Occipital lobe (tissue), 2 donors: Measurements from ENCODE around the gene CENPQ. TPM values are rescaled to one million over a fixed set of nuclear protein-coding genes. Genes with fewer than 3 reads are reported as not detected.

Source experiments
- DNase-seq: peaks from one replicate; lab custom pipeline; 2025; lab: John Stamatoyannopoulos, UW
- total RNA-seq: library from RNA; depleted of rRNA; stranded (reverse); fragments of >200 nt; gene quantifications from one replicate; pipeline ENCODE4 v1.2.3, GENCODE V29; 2014

The CENPQ gene
- total RNA-seq, 1 donor from 2014 or later = 5.6 TPM

DNA sequence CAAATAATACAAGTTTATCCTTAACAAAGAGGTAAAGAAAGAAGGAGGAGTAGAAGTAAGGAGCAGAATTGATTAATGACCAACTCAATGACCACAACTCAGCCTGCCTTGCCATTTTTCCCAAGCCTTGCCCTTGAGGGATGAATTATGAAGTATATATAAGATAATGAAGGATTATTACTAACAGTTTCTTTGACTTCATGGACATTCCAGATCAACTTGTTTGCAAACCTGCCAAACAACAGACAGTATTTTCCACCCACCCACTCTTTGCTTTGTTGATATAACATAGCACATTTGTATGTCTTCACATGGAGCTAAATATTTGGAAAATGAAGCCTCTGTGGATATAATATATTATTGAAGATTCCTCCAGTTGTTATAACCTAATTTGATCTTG, 77.4 kb downstream of the CENPQ start:
- no peak for DNase-seq

DNA sequence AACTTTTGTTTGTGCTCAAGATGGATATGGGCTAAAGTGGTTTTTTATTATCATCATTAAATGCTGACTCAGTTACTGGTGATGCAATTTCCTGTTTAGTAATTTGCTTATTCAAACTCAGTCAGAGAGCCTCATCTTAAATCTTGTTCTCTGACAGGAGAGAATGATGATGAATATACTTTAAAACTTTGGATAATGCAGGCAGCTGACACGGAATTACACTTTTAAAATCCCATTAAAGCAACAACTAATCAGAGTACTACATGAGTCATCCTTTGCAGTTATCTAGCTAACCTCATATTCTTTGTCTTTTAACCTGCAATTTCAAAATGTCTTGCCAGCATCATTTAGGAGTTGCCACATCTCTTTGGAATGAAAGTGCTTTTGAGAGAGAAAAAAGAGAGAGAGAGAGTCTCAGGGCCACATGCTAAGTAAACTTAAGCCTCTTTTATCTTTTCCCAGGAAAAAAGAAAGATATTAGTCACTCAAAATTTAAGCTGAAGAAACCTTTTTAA, 78.1 kb downstream of the CENPQ start:
- no peak for DNase-seq

DNA sequence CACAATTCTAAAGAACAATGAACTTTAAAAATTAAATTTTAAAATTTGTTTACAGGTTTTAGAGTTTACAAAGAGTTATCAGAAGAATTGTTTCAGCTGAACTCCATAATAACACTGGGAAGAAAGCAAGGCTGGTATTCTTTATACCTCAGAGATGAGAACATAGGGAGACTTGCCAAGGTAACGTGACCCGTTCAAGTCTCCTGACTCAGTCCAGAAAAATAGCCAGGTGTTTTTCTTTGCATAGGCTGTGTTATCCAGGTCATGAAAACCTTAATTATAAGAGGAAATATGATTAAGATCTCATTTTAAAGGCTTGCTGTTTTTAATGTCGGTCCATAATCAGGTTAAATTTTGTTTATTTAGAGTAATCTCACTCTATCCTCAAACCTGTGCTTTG, 78.8 kb downstream of the CENPQ start:
- no peak for DNase-seq

Other genes with a start within 250 kb of the CENPQ start
- gene MMUT, start 117 bp upstream of the CENPQ start, total RNA-seq = 29.6 TPM
- not detected for gene GLYATL3, start 36.6 kb downstream of the CENPQ start, total RNA-seq
- 1.2 TPM for gene C6orf141, start 87.3 kb downstream of the CENPQ start, total RNA-seq
- not detected for gene RHAG, start 173.5 kb downstream of the CENPQ start, total RNA-seq